Fibroblast of mammary gland (primary cell): ENCODE results near the gene LMTK2.

Experiments used
- DNase-seq: peaks from one replicate; pipeline ENCODE4 v3.0.0-alpha.2; 2010; ENCODE audit warnings: low read depth
- H3K4me3 ChIP-seq: 2 replicates; pipeline ENCODE4 v1.5.1; 2011; ENCODE audit warnings: low read depth, mild to moderate bottlenecking, low read length, moderate library complexity; ENCODE audit not compliant: control insufficient read depth
- TF ChIP-seq, protein P1 (sequence below): conservative IDR thresholded peaks from 2 replicates; pipeline ENCODE4 v1.5.1; 2011; ENCODE audit warnings: low read depth, low read length, inconsistent platforms; ENCODE audit not compliant: control insufficient read depth, insufficient read depth

The LMTK2 gene

GRCh38 chr7:98233219-98234070 is 126.8 kb downstream of the LMTK2 start:
- no peak for DNase-seq
- TF ChIP-seq, protein P1, sequence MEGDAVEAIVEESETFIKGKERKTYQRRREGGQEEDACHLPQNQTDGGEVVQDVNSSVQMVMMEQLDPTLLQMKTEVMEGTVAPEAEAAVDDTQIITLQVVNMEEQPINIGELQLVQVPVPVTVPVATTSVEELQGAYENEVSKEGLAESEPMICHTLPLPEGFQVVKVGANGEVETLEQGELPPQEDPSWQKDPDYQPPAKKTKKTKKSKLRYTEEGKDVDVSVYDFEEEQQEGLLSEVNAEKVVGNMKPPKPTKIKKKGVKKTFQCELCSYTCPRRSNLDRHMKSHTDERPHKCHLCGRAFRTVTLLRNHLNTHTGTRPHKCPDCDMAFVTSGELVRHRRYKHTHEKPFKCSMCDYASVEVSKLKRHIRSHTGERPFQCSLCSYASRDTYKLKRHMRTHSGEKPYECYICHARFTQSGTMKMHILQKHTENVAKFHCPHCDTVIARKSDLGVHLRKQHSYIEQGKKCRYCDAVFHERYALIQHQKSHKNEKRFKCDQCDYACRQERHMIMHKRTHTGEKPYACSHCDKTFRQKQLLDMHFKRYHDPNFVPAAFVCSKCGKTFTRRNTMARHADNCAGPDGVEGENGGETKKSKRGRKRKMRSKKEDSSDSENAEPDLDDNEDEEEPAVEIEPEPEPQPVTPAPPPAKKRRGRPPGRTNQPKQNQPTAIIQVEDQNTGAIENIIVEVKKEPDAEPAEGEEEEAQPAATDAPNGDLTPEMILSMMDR: no peak
- H3K4me3 ChIP-seq: no peak overlapping the region

DNA sequence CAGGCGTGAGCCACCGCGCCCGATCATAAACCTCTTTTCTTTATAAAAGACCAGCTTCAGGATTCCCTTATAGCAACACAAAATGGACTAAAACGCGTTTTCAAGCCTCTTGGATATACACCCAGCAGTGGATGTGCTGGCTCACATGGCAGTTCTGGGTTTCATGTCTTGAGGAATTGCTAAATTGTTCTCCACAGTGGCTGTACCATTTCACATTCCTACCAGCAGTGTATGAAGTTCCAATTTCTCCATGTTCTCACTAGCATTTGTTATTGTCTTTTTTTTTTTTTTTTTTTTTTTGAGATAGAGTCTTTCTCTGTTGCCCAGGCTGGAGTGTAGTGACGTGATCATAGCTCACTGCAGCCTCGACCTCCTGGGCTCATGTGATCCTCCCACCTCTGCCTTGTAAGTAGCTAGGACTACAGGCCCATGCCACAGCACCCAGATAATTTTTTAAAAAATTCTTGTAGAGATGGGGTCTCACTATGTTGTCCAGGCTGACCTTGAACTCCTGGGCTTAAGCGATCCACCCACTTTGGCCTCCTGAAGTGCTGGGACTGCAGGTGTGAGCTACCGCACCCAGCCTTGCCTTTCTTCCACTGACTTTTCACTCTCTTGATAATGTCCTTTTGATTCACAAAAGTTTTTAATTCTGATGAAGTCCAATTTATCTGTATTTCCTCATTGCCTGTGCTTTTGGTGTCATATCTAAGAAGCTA is 127.9 kb downstream of the LMTK2 start:
- no peak for DNase-seq
- TF ChIP-seq, protein P1: peak; percentile 2
- H3K4me3 ChIP-seq: no peak overlapping the region

GRCh38 chr7:98235901-98236300 is 129.2 kb downstream of the LMTK2 start:
- TF ChIP-seq, protein P1: no peak
- no peak for DNase-seq

DNA sequence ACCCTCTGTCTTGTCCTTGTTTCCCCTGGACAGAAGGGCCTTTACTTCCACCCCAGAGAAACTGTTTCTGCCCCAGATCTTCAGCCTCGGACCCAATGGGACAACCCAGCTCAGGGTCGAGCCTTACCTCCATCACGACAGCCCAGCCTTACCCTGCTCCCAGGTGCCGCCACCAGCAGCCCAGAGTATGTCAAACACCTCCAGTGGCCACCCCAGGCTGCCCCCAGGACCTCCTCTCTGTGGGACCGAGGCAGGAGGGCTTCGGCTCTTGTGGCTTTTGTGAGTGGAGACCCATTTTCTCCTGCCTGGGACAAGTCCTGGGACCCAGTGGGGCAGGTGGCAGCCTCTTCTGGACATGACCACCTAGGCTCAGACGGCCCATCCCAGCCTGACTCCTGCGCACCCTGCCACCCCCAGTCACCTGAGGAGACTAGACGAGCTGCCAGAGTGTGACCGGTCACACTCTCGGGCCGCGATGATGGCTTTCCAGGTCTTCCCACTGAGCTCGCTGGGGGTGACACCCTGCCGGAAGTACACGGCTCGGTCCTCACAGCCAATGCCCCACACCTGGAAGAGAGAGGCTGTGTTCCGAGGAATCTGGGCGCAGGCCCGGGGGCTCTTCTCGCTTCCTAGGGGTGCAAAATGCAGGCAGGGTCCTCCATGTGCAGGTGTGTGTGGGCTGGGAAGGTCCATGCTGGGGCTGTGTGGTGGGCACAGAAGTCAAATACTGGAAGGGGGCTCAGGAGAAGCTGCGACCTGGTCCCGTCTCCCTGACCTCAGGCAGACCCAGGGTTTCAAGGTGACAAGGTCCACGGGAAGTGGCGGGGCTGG is 129.9 kb downstream of the LMTK2 start:
- no peak for DNase-seq
- TF ChIP-seq, protein P1: no peak
- H3K4me3 ChIP-seq: no peak overlapping the region

More at GRCh38 chr7:98235901-98236300, 129.2 kb downstream of the LMTK2 start:
- H3K4me3 ChIP-seq: no peak overlapping the region

DNA sequence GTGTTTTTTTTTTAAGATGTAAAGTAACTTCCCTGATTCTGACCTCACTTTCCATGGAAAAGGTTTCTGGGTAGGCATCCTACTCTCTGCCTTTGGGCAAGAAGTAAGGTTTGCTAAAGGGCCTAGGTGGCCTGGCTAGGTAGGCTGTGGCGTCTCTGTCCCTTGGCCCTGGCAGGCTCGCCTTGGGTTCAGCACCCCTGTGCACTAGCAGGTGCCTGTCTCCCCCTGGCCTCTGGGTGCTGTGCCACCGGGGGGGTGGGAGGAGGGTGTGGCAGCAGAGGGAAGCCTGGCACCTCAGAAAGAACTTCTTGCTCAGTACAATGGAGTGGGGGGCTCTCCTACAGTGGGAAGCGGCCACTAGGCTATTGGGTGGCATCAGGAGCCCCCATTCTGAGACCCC is 131.4 kb downstream of the LMTK2 start:
- no peak overlapping the region for H3K4me3 ChIP-seq
- DNase-seq: no peak
- TF ChIP-seq, protein P1: no peak

DNA sequence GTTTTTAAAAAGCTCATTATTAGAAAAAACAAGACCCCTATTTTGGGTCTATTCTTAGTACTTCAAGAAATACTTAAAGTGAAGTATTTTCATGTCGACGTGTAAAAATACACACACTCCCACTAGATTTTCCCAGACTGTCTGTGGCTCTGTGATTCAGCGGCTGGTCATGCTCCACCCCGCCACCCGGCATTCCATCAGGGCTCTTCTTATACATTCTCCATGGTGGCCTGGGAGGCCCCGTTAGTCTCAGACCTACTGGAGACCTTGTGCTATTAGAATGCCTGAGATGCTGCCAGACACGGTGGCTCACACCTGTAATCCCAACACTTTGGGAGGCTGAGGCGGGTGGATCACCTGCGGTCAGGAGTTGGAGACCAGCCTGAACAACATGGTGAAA is 132.3 kb downstream of the LMTK2 start:
- no peak overlapping the region for H3K4me3 ChIP-seq
- no peak for DNase-seq
- TF ChIP-seq, protein P1: no peak
